Karpas-422 (cell line): ENCODE results near the gene SYNCRIP. TPM values are rescaled to one million over a fixed set of nuclear protein-coding genes. Genes with fewer than 3 reads are reported as not detected.

ENCODE experiments used
- DNase-seq: peaks from one replicate; pipeline ENCODE4 v3.0.0-alpha.2; 2015
- H2AFZ ChIP-seq: fragments of 200-600 bp; sonication (generic); 2 replicates; pipeline ENCODE4 v1.6.1; 2014; ENCODE audit warnings: antibody characterized with exemption, low read length, mixed read lengths
- H3K27ac ChIP-seq: fragments of 200-600 bp; sonication (generic); 2 replicates; pipeline ENCODE4 v1.5.1; 2014; ENCODE audit warnings: mild to moderate bottlenecking, low read length, moderate library complexity
- H3K27me3 ChIP-seq: fragments of 200-600 bp; sonication (generic); 2 replicates; pipeline ENCODE4 v1.6.1; 2014; ENCODE audit warnings: low read length, mixed read lengths
- H3K36me3 ChIP-seq: fragments of 200-600 bp; sonication (generic); 2 replicates; pipeline ENCODE4 v1.6.1; 2014; ENCODE audit warnings: low read length, mixed read lengths; ENCODE audit not compliant: insufficient read depth
- H3K4me1 ChIP-seq: fragments of 200-600 bp; sonication (generic); 2 replicates; pipeline ENCODE4 v1.6.1; 2014; ENCODE audit warnings: mild to moderate bottlenecking, low read length, mixed read lengths
- H3K4me2 ChIP-seq: fragments of 200-600 bp; sonication (generic); 2 replicates; pipeline ENCODE4 v1.6.1; 2014; ENCODE audit warnings: low read length, low read depth, mild to moderate bottlenecking; ENCODE audit not compliant: poor library complexity, severe bottlenecking
- H3K4me3 ChIP-seq: fragments of 200-600 bp; sonication (generic); 2 replicates; pipeline ENCODE4 v1.5.1; 2014; ENCODE audit warnings: mild to moderate bottlenecking, antibody characterized with exemption, low read length, mixed read lengths
- H3K79me2 ChIP-seq: fragments of 200-600 bp; sonication (generic); 2 replicates; pipeline ENCODE4 v1.6.1; 2014; ENCODE audit warnings: mild to moderate bottlenecking, low read length, mixed read lengths
- H3K9ac ChIP-seq: fragments of 200-600 bp; sonication (generic); 2 replicates; pipeline ENCODE4 v1.6.0; 2014; ENCODE audit warnings: low read length
- H3K9me2 ChIP-seq: fragments of 200-600 bp; sonication (generic), shearing (Covaris generic); replicated peaks from 2 replicates; pipeline ENCODE4 v1.6.0; 2014; ENCODE audit warnings: mild to moderate bottlenecking, low read length, moderate library complexity; ENCODE audit not compliant: insufficient read depth
- H3K9me3 ChIP-seq: fragments of 300-700, 200-600 bp; sonication (generic); 2 replicates; pipeline ENCODE4 v1.6.1; 2014; ENCODE audit warnings: low read length, mixed read lengths
- H4K20me1 ChIP-seq: fragments of 200-600 bp; sonication (generic); 2 replicates; pipeline ENCODE4 v1.6.1; 2014; ENCODE audit warnings: mild to moderate bottlenecking, antibody characterized with exemption, low read length, low read depth; ENCODE audit not compliant: insufficient read depth
- total RNA-seq: library from RNA; depleted of rRNA; stranded (reverse); fragments of >200 nt; shearing (Covaris generic); gene quantifications from 2 replicates; pipeline ENCODE4 v1.2.3, GENCODE V29; 2014; ENCODE audit warnings: low replicate concordance

SYNCRIP gene
- total RNA-seq, 1 experiment from 2014 or later = 99.4 TPM

GRCh38 chr6:85679445-85680123, 36.9 kb upstream of the SYNCRIP start:
- H3K4me2 ChIP-seq = peak overlapping the region; percentile 89
- H3K4me3 ChIP-seq = peak overlapping the region; percentile 93
- H3K9me3 ChIP-seq = no peaks in the 10 kb centered on the region
- peak overlapping the region; percentile 93 for H3K9ac ChIP-seq
- peak overlapping the region; percentile 91 for H2AFZ ChIP-seq
- no peak for DNase-seq
- peaks cover 34% of the 10 kb centered on the region for H3K4me1 ChIP-seq
- H3K27ac ChIP-seq = peak overlapping the region; percentile 83; the same call in 1 of the 2 replicates
- H3K9me2 ChIP-seq = no peaks in the 10 kb centered on the region
- H3K79me2 ChIP-seq = peaks cover 28% of the 10 kb centered on the region
- no peaks in the 10 kb centered on the region for H3K27me3 ChIP-seq
- peaks cover 30% of the 10 kb centered on the region for H4K20me1 ChIP-seq
- H3K36me3 ChIP-seq = peaks cover 28% of the 10 kb centered on the region

GRCh38 chr6:85678602-85679444, 36.1 kb upstream of the SYNCRIP start:
- peaks cover 28% of the 10 kb centered on the region for H3K79me2 ChIP-seq
- peak overlapping the region; percentile 93 for H3K9ac ChIP-seq
- peak overlapping the region; percentile 93 for H3K4me3 ChIP-seq
- peaks cover 28% of the 10 kb centered on the region for H3K36me3 ChIP-seq
- peak overlapping the region; percentile 91; the same call in 1 of the 2 replicates for H2AFZ ChIP-seq
- peaks cover 30% of the 10 kb centered on the region for H4K20me1 ChIP-seq
- H3K27ac ChIP-seq = peak overlapping the region; percentile 83
- peak; percentile 99 for DNase-seq
- H3K4me1 ChIP-seq = peaks cover 34% of the 10 kb centered on the region
- H3K9me3 ChIP-seq = no peaks in the 10 kb centered on the region
- H3K9me2 ChIP-seq = no peaks in the 10 kb centered on the region
- peak overlapping the region; percentile 89 for H3K4me2 ChIP-seq
- no peaks in the 10 kb centered on the region for H3K27me3 ChIP-seq

GRCh38 chr6:85678026-85678601, 35.4 kb upstream of the SYNCRIP start:
- H3K9me3 ChIP-seq = no peaks in the 10 kb centered on the region
- peaks cover 28% of the 10 kb centered on the region for H3K36me3 ChIP-seq
- peak overlapping the region; percentile 91 for H3K9ac ChIP-seq
- peaks cover 28% of the 10 kb centered on the region for H3K79me2 ChIP-seq
- no peaks in the 10 kb centered on the region for H3K27me3 ChIP-seq
- peak overlapping the region; percentile 89 for H3K4me2 ChIP-seq
- no peaks in the 10 kb centered on the region for H3K9me2 ChIP-seq
- H3K27ac ChIP-seq = peak overlapping the region; percentile 74
- H2AFZ ChIP-seq = no peak overlapping the region
- H4K20me1 ChIP-seq = peaks cover 34% of the 10 kb centered on the region
- peak overlapping the region; percentile 93 for H3K4me3 ChIP-seq
- DNase-seq = no peak
- peaks cover 34% of the 10 kb centered on the region for H3K4me1 ChIP-seq

- H2AFZ ChIP-seq = no peak overlapping the region
- H3K4me1 ChIP-seq = peaks cover 34% of the 10 kb centered on the region
- no peaks in the 10 kb centered on the region for H3K9me2 ChIP-seq
- peaks cover 28% of the 10 kb centered on the region for H3K36me3 ChIP-seq
- H3K79me2 ChIP-seq = peaks cover 28% of the 10 kb centered on the region
- peaks cover 34% of the 10 kb centered on the region for H4K20me1 ChIP-seq
- no peaks in the 10 kb centered on the region for H3K9me3 ChIP-seq
- no peaks in the 10 kb centered on the region for H3K27me3 ChIP-seq
- H3K9ac ChIP-seq = peak overlapping the region; percentile 91
- peak overlapping the region; percentile 89 for H3K4me2 ChIP-seq
- H3K27ac ChIP-seq = peak overlapping the region; percentile 74
- peak; percentile 59 for DNase-seq
- peak overlapping the region; percentile 93 for H3K4me3 ChIP-seq
Measured at GRCh38 chr6:85677234-85677956, 34.7 kb upstream of the SYNCRIP start.

GRCh38 chr6:85676086-85676729, 33.5 kb upstream of the SYNCRIP start:
- Histone ChIP-seq H3K4me1 (peaks cover 34% of the 10 kb centered on the region), H3K9me2 (no peaks in the 10 kb centered on the region), H4K20me1 (peaks cover 34% of the 10 kb centered on the region), H3K9ac (peak overlapping the region; percentile 91), H3K27me3 (no peaks in the 10 kb centered on the region), H2AFZ (no peak overlapping the region), H3K27ac (peak overlapping the region; percentile 74), H3K9me3 (no peaks in the 10 kb centered on the region), H3K4me3 (peak overlapping the region; percentile 93), H3K79me2 (peaks cover 28% of the 10 kb centered on the region), H3K4me2 (peak overlapping the region; percentile 89), H3K36me3 (peaks cover 28% of the 10 kb centered on the region)
- DNase-seq = peak; percentile 45

GRCh38 chr6:85675030-85675819, 32.5 kb upstream of the SYNCRIP start:
- no peak overlapping the region for H2AFZ ChIP-seq
- H4K20me1 ChIP-seq = peaks cover 34% of the 10 kb centered on the region
- no peaks in the 10 kb centered on the region for H3K9me2 ChIP-seq
- peak overlapping the region; percentile 93; the same call in 1 of the 2 replicates for H3K4me3 ChIP-seq
- no peaks in the 10 kb centered on the region for H3K27me3 ChIP-seq
- H3K4me1 ChIP-seq = peaks cover 34% of the 10 kb centered on the region
- H3K79me2 ChIP-seq = peaks cover 28% of the 10 kb centered on the region
- peak overlapping the region; percentile 89 for H3K4me2 ChIP-seq
- peak; percentile 63 for DNase-seq
- no peaks in the 10 kb centered on the region for H3K9me3 ChIP-seq
- H3K27ac ChIP-seq = peak overlapping the region; percentile 74; the same call in 1 of the 2 replicates
- peak overlapping the region; percentile 91; the same call in 1 of the 2 replicates for H3K9ac ChIP-seq
- peaks cover 28% of the 10 kb centered on the region for H3K36me3 ChIP-seq

GRCh38 chr6:85674604-85675003, 31.9 kb upstream of the SYNCRIP start:
- no peaks in the 10 kb centered on the region for H3K27me3 ChIP-seq
- no peak overlapping the region for H3K9ac ChIP-seq
- H3K4me3 ChIP-seq = no peak overlapping the region
- no peaks in the 10 kb centered on the region for H3K9me2 ChIP-seq
- H3K79me2 ChIP-seq = peaks cover 28% of the 10 kb centered on the region
- H3K4me2 ChIP-seq = no peak overlapping the region
- DNase-seq = peak; percentile 64
- no peak overlapping the region for H2AFZ ChIP-seq
- H3K27ac ChIP-seq = peak overlapping the region; percentile 74; the same call in 1 of the 2 replicates
- peaks cover 28% of the 10 kb centered on the region for H3K36me3 ChIP-seq
- H4K20me1 ChIP-seq = peaks cover 34% of the 10 kb centered on the region
- peaks cover 30% of the 10 kb centered on the region for H3K4me1 ChIP-seq
- H3K9me3 ChIP-seq = no peaks in the 10 kb centered on the region
